Activated CD8-positive, alpha-beta T cell treated with anti-CD3 and anti-CD28 coated beads for 36 hours (primary cell): ENCODE data around the gene MPG. TPM values are rescaled to one million over a fixed set of nuclear protein-coding genes. Genes with fewer than 3 reads are reported as not detected.

ENCODE experiments used
- ATAC-seq: fragments of 200-7000 bp; cut with Tn5 transposase; one replicate; pipeline ENCODE4 v1.10.0; 2021; ENCODE audit warnings: mild to moderate bottlenecking, moderate library complexity
- CTCF ChIA-PET: fragments of 350-600 bp; sonication (Branson Sonifier 250); formaldehyde crosslinking; loops from one replicate; lab custom pipeline; 2021; ENCODE audit warnings: antibody characterized with exemption; lab: Charles Lee
- POLR2A ChIA-PET: fragments of 350-600 bp; sonication (Branson Sonifier 250); formaldehyde crosslinking; loops from one replicate; lab custom pipeline; 2021; ENCODE audit warnings: antibody characterized with exemption; lab: Charles Lee
- DNase-seq: peaks from one replicate; pipeline ENCODE4 v3.0.0-alpha.2; 2020
- H3K27ac Mint-ChIP-seq: one replicate; pipeline ENCODE4 v1.8.0; 2021; ENCODE audit warnings: mild to moderate bottlenecking, mixed read lengths
- H3K27me3 Mint-ChIP-seq: one replicate; pipeline ENCODE4 v1.8.0; 2021; ENCODE audit warnings: mixed read lengths
- H3K36me3 Mint-ChIP-seq: one replicate; pipeline ENCODE4 v1.8.0; 2021; ENCODE audit warnings: low read depth, mixed read lengths
- H3K4me1 Mint-ChIP-seq: one replicate; pipeline ENCODE4 v1.8.0; 2021; ENCODE audit warnings: low read depth, mixed read lengths
- H3K4me3 Mint-ChIP-seq: one replicate; pipeline ENCODE4 v1.8.0; 2021; ENCODE audit warnings: mild to moderate bottlenecking, moderate library complexity, mixed read lengths
- H3K9me3 Mint-ChIP-seq: one replicate; pipeline ENCODE4 v1.8.0; 2021; ENCODE audit warnings: mixed read lengths
- intact Hi-C: fragments of 100-400 bp; cut with micrococcal nuclease; formaldehyde crosslinking; loops from one replicate; pipeline ENCODE4 v1.10.0; 2022
- total RNA-seq, 2 experiments: library from RNA; stranded (reverse); gene quantifications; one replicate each; pipeline ENCODE4 v1.2.3, GENCODE V29; 2021
- TF ChIP-seq, protein P1 (sequence below): fragments of 200-600 bp; IDR thresholded peaks from one replicate; pipeline ENCODE4 v1.8.0; 2022; ENCODE audit warnings: antibody characterized with exemption, mild to moderate bottlenecking

The MPG gene
- total RNA-seq, 2 experiments from 2014 or later, result 51.7 to 54.2 TPM

GRCh38 chr16:129075-129474 lies 51.0 kb downstream of the MPG start:
- no peak overlapping the region for H3K4me3 Mint-ChIP-seq
- TF ChIP-seq, protein P1, sequence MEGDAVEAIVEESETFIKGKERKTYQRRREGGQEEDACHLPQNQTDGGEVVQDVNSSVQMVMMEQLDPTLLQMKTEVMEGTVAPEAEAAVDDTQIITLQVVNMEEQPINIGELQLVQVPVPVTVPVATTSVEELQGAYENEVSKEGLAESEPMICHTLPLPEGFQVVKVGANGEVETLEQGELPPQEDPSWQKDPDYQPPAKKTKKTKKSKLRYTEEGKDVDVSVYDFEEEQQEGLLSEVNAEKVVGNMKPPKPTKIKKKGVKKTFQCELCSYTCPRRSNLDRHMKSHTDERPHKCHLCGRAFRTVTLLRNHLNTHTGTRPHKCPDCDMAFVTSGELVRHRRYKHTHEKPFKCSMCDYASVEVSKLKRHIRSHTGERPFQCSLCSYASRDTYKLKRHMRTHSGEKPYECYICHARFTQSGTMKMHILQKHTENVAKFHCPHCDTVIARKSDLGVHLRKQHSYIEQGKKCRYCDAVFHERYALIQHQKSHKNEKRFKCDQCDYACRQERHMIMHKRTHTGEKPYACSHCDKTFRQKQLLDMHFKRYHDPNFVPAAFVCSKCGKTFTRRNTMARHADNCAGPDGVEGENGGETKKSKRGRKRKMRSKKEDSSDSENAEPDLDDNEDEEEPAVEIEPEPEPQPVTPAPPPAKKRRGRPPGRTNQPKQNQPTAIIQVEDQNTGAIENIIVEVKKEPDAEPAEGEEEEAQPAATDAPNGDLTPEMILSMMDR, result no peak
- ATAC-seq (peak; percentile 74), DNase-seq (peak; percentile 26)
- intact Hi-C loops, result no loop called here
- no peaks in the 10 kb centered on the region for H3K27me3 Mint-ChIP-seq
- H3K9me3 Mint-ChIP-seq, result no peaks in the 10 kb centered on the region
- H3K27ac Mint-ChIP-seq, result peak overlapping the region; percentile 3
- ChIA-PET POLR2A (interaction anchor here (1.5 kb wide), 1 partner anchor 90 kb away, joined by 4 read pairs; no protein-coding TSS in a partner anchor), CTCF (interaction anchor here (0.6 to 5.9 kb wide), 3 partner anchors 11 to 28 kb away, joined by 3 to 27 read pairs (median 3); no protein-coding TSS in a partner anchor)
- H3K36me3 Mint-ChIP-seq, result peaks cover 4% of the 10 kb centered on the region
- H3K4me1 Mint-ChIP-seq, result peaks cover 31% of the 10 kb centered on the region

- Mint-ChIP-seq H3K9me3 (no peaks in the 10 kb centered on the region), H3K27ac (no peak overlapping the region), H3K4me1 (peaks cover 42% of the 10 kb centered on the region), H3K36me3 (peaks cover 5% of the 10 kb centered on the region), H3K4me3 (no peak overlapping the region), H3K27me3 (no peaks in the 10 kb centered on the region)
- ATAC-seq (no peak), DNase-seq (no peak)
- TF ChIP-seq, protein P1, result no peak
- CTCF ChIA-PET, result interaction anchor here (5.9 kb wide), 1 partner anchor 23 kb away, joined by 27 read pairs; no protein-coding TSS in a partner anchor
- intact Hi-C loops, result no loop called here
- POLR2A ChIA-PET, result no interaction called here
Measured at GRCh38 chr16:130533-131173, 52.6 kb downstream of the MPG start.

DNA sequence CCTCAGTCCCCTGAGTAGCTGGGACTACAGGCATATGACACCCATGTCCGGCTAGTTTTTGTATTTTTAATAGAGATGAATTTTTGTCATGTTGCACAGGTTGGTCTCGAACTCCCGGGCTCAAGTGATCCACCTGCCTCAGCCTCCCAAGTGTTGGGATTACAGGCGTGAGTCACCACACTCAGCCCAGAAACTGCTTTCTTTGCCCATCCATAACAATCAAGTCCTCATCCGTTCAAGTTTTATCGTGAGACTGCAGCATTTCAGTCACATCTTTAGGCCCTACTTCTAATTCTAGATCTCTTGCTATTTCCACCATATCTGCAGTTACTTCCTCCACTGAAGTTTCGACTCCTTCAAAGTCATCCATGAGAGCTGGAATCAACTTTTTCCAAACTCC lies 54.1 kb downstream of the MPG start:
- no peaks in the 10 kb centered on the region for H3K9me3 Mint-ChIP-seq

GRCh38 chr16:133716-134115 lies 55.7 kb downstream of the MPG start:
- ATAC-seq (no peak), DNase-seq (no peak)
- POLR2A ChIA-PET, result interaction anchor here (0.6 kb wide), 1 partner anchor 16 kb away, joined by 3 read pairs; no protein-coding TSS in a partner anchor
- CTCF ChIA-PET, result interaction anchor here (2.0 to 5.9 kb wide), 4 partner anchors 16 to 47 kb away, joined by 8 to 27 read pairs (median 16); no protein-coding TSS in a partner anchor
- intact Hi-C loops, result no loop called here
- Mint-ChIP-seq H3K9me3 (no peaks in the 10 kb centered on the region), H3K4me3 (no peak overlapping the region), H3K27me3 (no peaks in the 10 kb centered on the region), H3K27ac (no peak overlapping the region), H3K36me3 (peaks cover 15% of the 10 kb centered on the region), H3K4me1 (peaks cover 52% of the 10 kb centered on the region)
- TF ChIP-seq, protein P1, result no peak

More for the DNA sequence above, 54.1 kb downstream of the MPG start:
- Mint-ChIP-seq H3K36me3 (peaks cover 11% of the 10 kb centered on the region), H3K4me3 (no peak overlapping the region), H3K27me3 (no peaks in the 10 kb centered on the region), H3K4me1 (peaks cover 50% of the 10 kb centered on the region), H3K27ac (no peak overlapping the region)
- DNase-seq (no peak), ATAC-seq (no peak)
- ChIA-PET CTCF (interaction anchor here (0.9 to 5.9 kb wide), 3 partner anchors 14 to 230 kb away, joined by 3 to 27 read pairs (median 17); no protein-coding TSS in a partner anchor), POLR2A (no interaction called here)
- TF ChIP-seq, protein P1, result no peak
- intact Hi-C loops, result no loop called here

Other genes with a start within 250 kb of the MPG start
- 10 to 100 TPM; 51.3 to 52.6 TPM for gene POLR3K, start 24.6 kb upstream of the MPG start, total RNA-seq
- gene SNRNP25, start 24.4 kb upstream of the MPG start, total RNA-seq, result 10 to 100 TPM; 39.4 to 39.7 TPM
- gene RHBDF1, start 5.6 kb upstream of the MPG start, total RNA-seq, result under 1 TPM in 1 of 2 experiments, not detected in 1; 0.61 TPM
- 10 to 100 TPM; 40.7 to 40.9 TPM for gene NPRL3, start 60.4 kb downstream of the MPG start, total RNA-seq
- not detected for gene HBZ, start 74.4 kb downstream of the MPG start, total RNA-seq
- gene HBM, start 87.8 kb downstream of the MPG start, total RNA-seq, result not detected
- not detected for gene HBA2, start 94.7 kb downstream of the MPG start, total RNA-seq
- gene HBA1, start 98.5 kb downstream of the MPG start, total RNA-seq, result not detected
- 1 to 10 TPM; 2.2 to 3.2 TPM for gene HBQ1, start 102.2 kb downstream of the MPG start, total RNA-seq
- 10 to 100 TPM; 68.0 to 72.8 TPM for gene LUC7L, start 151.2 kb downstream of the MPG start, total RNA-seq
- gene FAM234A, start 156.6 kb downstream of the MPG start, total RNA-seq, result 10 to 100 TPM; 18.3 to 21.5 TPM
- not detected for gene RGS11, start 197.7 kb downstream of the MPG start, total RNA-seq
- not detected for gene ARHGDIG, start 202.4 kb downstream of the MPG start, total RNA-seq
- not detected for gene PDIA2, start 204.9 kb downstream of the MPG start, total RNA-seq